GM13977 (cell line): ENCODE results near the gene ZNF575.

ENCODE experiments used
- DNase-seq: peaks from one replicate; pipeline ENCODE4 v3.0.0; 2012; ENCODE audit warnings: low spot score
- in situ Hi-C: fragments of 300-500 bp; cut with MboI; formaldehyde crosslinking; loops from one replicate; pipeline ENCODE4 v1.12.0; 2022; ENCODE audit warnings: low sequenced_read_pairs, low pct_unique_long_range_greater_than_20kb, mixed read lengths, inconsistent platforms; ENCODE audit not compliant: unreplicated experiment
- TF ChIP-seq, protein P1 (sequence below): IDR thresholded peaks from 2 replicates; pipeline ENCODE4 v1.5.1; 2012; ENCODE audit warnings: mild to moderate bottlenecking, control low read depth; ENCODE audit not compliant: insufficient read depth; ENCODE audit errors: extremely low read depth, missing control alignments

Gene ZNF575

DNA sequence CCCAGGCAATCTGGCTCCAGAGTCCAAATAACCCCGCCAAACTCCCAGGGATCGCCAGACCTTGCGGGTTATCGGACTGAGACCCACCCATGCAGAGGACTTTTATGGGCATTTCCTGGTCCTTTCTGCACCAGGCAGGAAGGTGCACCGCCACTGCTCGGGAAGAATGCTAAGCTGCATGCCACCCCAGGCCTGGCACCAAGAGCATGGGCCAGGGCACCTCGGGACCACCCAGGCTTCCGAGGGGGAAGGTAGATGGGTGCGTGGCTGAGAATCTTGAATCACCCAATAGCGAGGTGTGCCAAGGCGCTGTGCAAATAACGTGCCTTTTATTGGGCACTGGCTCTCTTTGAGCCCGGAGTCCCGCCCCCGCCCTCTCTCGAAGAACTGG, 422 bp upstream of the ZNF575 start:
- TF ChIP-seq, protein P1, sequence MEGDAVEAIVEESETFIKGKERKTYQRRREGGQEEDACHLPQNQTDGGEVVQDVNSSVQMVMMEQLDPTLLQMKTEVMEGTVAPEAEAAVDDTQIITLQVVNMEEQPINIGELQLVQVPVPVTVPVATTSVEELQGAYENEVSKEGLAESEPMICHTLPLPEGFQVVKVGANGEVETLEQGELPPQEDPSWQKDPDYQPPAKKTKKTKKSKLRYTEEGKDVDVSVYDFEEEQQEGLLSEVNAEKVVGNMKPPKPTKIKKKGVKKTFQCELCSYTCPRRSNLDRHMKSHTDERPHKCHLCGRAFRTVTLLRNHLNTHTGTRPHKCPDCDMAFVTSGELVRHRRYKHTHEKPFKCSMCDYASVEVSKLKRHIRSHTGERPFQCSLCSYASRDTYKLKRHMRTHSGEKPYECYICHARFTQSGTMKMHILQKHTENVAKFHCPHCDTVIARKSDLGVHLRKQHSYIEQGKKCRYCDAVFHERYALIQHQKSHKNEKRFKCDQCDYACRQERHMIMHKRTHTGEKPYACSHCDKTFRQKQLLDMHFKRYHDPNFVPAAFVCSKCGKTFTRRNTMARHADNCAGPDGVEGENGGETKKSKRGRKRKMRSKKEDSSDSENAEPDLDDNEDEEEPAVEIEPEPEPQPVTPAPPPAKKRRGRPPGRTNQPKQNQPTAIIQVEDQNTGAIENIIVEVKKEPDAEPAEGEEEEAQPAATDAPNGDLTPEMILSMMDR: no peak
- peak; percentile 70 for DNase-seq
- in situ Hi-C loops: no loop called here

DNA sequence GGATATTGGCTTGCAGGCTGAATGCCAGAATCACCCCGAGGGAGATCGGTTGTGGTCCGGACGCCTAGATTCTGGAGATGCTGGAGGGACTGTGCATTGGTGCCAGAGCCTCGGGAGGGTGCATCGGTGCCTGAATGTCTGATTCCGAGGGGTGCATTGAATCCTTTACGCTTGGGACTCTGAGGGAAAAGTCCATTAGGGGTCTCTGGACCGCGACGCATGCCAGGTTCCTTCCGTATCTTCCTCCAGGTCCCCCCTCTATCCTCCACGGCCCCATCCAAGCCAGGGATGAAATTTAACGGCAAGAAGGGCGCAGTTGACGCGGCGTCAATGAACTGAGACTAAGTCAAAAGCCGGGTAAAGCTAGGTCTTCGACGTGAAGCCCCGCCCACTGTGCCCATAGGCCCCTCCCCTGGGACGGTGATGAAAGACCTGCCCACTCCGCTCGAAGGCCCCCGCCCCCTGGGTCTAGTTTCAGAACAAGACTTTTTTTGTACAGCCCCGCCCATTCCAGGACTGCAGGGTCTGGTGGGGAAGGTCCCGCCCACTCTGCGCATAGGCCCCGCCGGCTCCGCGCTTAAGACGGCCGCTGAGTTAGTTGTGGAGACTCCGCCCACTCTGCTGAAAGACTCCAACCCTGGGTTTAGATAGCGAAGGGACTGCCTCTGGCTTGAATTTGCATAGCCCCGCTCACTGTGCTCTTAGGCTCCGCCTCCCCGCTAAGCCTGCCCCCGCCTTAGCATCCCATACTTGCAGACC, 737 bp downstream of the ZNF575 start:
- DNase-seq: peak; percentile 98
- TF ChIP-seq, protein P1: no peak
- in situ Hi-C loops: no loop called here

DNA sequence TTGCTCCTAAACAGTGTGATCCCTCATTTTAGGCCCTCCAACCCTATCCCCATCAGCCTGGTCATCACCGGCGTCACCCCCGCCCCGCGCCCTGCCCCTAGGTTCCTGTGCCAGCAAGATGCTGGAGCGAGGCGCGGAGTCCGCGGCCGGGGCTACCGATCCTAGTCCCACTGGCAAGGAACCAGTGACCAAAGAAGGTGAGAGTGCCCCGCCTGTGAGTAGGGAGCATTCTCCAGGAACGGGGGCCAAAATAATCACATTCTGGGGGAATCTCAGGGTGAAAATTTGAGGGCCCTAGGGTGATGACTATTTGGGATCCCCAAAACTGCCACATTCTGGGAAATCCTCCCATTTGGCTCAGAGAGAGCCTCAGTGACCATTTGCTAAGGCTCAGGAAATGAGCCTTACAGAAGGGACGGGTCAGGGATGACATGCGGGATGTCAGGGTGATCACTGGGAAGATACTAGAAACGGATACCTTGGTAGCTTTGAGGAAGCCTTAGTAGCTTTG, 1.4 kb downstream of the ZNF575 start:
- in situ Hi-C loops: no loop called here
- TF ChIP-seq, protein P1: no peak
- no peak for DNase-seq

DNA sequence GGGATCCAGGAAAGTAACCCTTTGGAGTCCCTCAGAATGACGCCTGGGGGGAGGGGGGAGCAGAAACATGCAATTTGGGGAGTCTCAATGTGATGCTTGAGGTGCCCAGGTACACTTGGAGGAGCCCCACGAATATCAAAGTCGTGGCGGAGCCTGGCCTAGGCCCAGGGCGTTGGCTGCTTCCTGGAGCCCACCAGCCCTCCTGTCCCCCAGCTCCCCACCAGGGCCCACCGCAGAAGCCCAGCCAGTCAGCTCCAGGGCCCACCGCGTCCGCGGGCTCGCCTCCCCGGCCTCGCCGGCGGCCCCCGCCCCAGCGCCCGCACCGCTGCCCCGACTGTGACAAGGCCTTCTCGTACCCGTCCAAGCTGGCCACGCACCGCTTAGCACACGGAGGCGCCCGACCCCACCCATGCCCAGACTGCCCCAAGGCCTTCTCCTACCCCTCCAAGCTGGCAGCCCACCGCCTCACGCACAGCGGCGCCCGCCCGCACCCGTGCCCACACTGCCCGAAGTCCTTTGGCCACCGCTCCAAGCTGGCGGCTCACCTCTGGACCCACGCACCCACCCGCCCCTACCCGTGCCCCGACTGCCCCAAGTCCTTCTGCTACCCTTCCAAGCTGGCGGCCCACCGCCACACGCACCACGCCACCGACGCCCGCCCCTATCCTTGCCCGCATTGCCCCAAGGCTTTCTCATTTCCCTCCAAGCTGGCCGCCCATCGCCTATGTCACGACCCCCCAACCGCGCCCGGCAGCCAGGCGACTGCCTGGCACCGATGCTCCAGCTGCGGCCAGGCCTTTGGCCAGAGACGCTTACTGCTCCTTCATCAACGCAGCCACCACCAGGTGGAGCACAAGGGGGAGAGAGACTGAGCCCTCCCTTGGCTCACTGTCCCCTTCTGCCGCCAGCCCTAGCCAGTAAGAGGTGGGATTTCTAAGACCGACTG, 2.1 kb downstream of the ZNF575 start:
- no peak for DNase-seq
- in situ Hi-C loops: no loop called here
- TF ChIP-seq, protein P1: peak; percentile 52

DNA sequence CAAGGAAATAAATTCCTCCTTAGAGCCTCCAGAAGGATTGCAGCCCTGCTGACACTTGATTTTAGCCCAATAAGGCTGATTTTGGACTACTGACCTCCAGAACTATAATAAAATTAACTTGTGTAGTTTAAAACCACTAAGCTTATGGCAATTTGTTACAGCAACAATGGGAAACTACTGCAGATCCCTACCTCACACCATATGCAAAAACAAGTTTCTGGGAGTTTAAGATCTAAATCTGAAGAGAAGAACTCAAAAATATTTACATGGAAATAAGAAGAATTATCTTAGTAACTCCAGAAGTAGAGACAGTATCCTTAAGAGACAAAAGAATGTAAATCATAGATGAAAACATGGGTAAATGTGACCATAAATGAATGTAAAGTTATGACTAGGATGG, 5.9 kb downstream of the ZNF575 start:
- DNase-seq: no peak
- TF ChIP-seq, protein P1: no peak
- in situ Hi-C loops: no loop called here

DNA sequence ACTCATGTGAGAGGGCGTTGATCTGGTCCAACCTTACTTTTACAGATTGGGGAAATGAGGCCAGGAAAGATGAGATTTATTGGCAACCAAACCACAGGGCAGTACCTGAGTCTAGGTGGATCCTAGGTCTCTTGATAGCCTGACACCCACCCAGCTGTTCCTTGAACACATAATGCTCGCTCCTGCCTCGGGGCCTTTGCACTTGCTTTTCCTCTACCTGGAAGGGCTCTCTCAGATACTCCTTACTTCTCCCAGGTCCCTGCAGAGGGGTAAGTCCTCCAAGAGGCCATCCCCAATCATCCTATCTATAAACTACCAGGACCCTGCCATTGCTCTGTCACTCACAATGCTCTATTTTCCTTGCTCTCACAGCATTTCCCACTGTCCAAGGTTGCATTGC, 7.4 kb downstream of the ZNF575 start:
- TF ChIP-seq, protein P1: no peak
- in situ Hi-C loops: no loop called here
- DNase-seq: no peak
